Type B pancreatic cell (in vitro differentiated cells): ENCODE measurements around the gene ARHGAP4. TPM values are rescaled to one million over a fixed set of nuclear protein-coding genes. Genes with fewer than 3 reads are reported as not detected.

Source experiments
- DNase-seq: peaks from one replicate; pipeline ENCODE4 v3.0.0; 2021; ENCODE audit warnings: mixed read lengths; ENCODE audit not compliant: unreplicated experiment; ENCODE audit errors: extremely low spot score
- H3K27ac Mint-ChIP-seq: 2 replicates; pipeline ENCODE4 v1.8.0; 2021; ENCODE audit warnings: mild to moderate bottlenecking, mixed read lengths
- H3K27me3 Mint-ChIP-seq: 2 replicates; pipeline ENCODE4 v1.8.0; 2021; ENCODE audit warnings: mixed read lengths
- H3K36me3 Mint-ChIP-seq: 2 replicates; pipeline ENCODE4 v1.8.0; 2021; ENCODE audit warnings: mixed read lengths
- H3K4me1 Mint-ChIP-seq: one replicate; pipeline ENCODE4 v1.8.0; 2021; ENCODE audit warnings: mixed read lengths; ENCODE audit not compliant: unreplicated experiment
- H3K4me3 Mint-ChIP-seq: 2 replicates; pipeline ENCODE4 v1.8.0; 2021; ENCODE audit warnings: mild to moderate bottlenecking, mixed read lengths
- H3K9me3 Mint-ChIP-seq: 2 replicates; pipeline ENCODE4 v1.8.0; 2021; ENCODE audit warnings: mixed read lengths
- CTCF ChIP-seq: fragments of 200-600 bp; sonication (generic); conservative IDR thresholded peaks from 2 replicates; pipeline ENCODE4 v1.5.0; 2021; ENCODE audit warnings: antibody characterized with exemption, mild to moderate bottlenecking
- total RNA-seq: library from RNA; stranded (reverse); gene quantifications from 2 replicates; pipeline ENCODE4 v1.2.1, GENCODE V29; 2021; ENCODE audit warnings: low replicate concordance

The ARHGAP4 gene
- total RNA-seq, 1 donor from 2014 or later: 8.8 TPM

GRCh38 chrX:153969125-153969903 lies 43.2 kb upstream of the ARHGAP4 start:
- H3K4me3 Mint-ChIP-seq: peak overlapping the region; percentile 100
- no peaks in the 10 kb centered on the region for H3K9me3 Mint-ChIP-seq
- H3K27me3 Mint-ChIP-seq: no peaks in the 10 kb centered on the region
- DNase-seq: no peak
- peaks cover 11% of the 10 kb centered on the region for H3K36me3 Mint-ChIP-seq
- H3K27ac Mint-ChIP-seq: peak overlapping the region; percentile 99
- H3K4me1 Mint-ChIP-seq: peaks cover 38% of the 10 kb centered on the region
- TF ChIP-seq CTCF: peak; percentile 49

- H3K27me3 Mint-ChIP-seq: no peaks in the 10 kb centered on the region
- no peaks in the 10 kb centered on the region for H3K9me3 Mint-ChIP-seq
- TF ChIP-seq CTCF: no peak
- H3K4me1 Mint-ChIP-seq: peaks cover 35% of the 10 kb centered on the region
- peaks cover 11% of the 10 kb centered on the region for H3K36me3 Mint-ChIP-seq
- peak overlapping the region; percentile 100 for H3K4me3 Mint-ChIP-seq
- DNase-seq: no peak
- H3K27ac Mint-ChIP-seq: no peak overlapping the region
Observed at GRCh38 chrX:153968754-153969124, 42.7 kb upstream of the ARHGAP4 start.

- H3K27me3 Mint-ChIP-seq: no peaks in the 10 kb centered on the region
- no peak for TF ChIP-seq CTCF
- peaks cover 11% of the 10 kb centered on the region for H3K36me3 Mint-ChIP-seq
- H3K4me1 Mint-ChIP-seq: peaks cover 31% of the 10 kb centered on the region
- no peak for DNase-seq
- H3K4me3 Mint-ChIP-seq: peak overlapping the region; percentile 100
- peak overlapping the region; percentile 82 for H3K27ac Mint-ChIP-seq
- H3K9me3 Mint-ChIP-seq: no peaks in the 10 kb centered on the region
Observed at GRCh38 chrX:153968255-153968654, 42.2 kb upstream of the ARHGAP4 start.

- H3K27ac Mint-ChIP-seq: peak overlapping the region; percentile 82
- no peaks in the 10 kb centered on the region for H3K27me3 Mint-ChIP-seq
- TF ChIP-seq CTCF: no peak
- DNase-seq: no peak
- no peaks in the 10 kb centered on the region for H3K9me3 Mint-ChIP-seq
- peak overlapping the region; percentile 100 for H3K4me3 Mint-ChIP-seq
- peaks cover 9% of the 10 kb centered on the region for H3K36me3 Mint-ChIP-seq
- peaks cover 27% of the 10 kb centered on the region for H3K4me1 Mint-ChIP-seq
Observed at GRCh38 chrX:153967536-153968224, 41.6 kb upstream of the ARHGAP4 start.

GRCh38 chrX:153966841-153967535 lies 40.9 kb upstream of the ARHGAP4 start:
- Mint-ChIP-seq H3K4me1 (peaks cover 27% of the 10 kb centered on the region), H3K36me3 (peaks cover 11% of the 10 kb centered on the region), H3K9me3 (no peaks in the 10 kb centered on the region), H3K4me3 (peak overlapping the region; percentile 100), H3K27ac (peak overlapping the region; percentile 82), H3K27me3 (no peaks in the 10 kb centered on the region)
- TF ChIP-seq CTCF: no peak
- DNase-seq: no peak
